ENCODE measurements around the gene MYO1E. TPM values are rescaled to one million over a fixed set of nuclear protein-coding genes. Genes with fewer than 3 reads are reported as not detected.

MYO1E gene
- total RNA-seq, 4 donors from 2014 or later: 23.3 to 99.8 (median 66.5) TPM

DNA sequence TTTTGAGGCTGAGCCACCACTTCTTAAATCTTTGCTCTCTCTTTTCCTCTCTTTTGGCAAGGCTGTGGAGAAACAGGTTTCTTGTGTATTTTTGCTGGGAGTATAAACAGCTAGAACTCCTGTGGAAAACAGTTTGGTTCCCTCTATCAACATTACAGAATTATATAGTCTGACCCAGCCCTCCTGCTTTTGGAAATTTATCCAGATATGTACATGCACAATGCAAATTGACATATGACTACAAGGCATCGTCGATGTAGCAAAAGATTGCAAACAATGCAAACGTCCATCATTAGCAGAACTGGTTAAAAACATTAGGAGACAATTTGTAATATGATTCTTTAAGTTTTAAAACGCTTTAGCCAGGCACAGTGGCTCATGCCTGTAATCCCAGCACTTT is 12.5 kb upstream of the MYO1E start:
- Histone ChIP-seq H3K9me3 (no peaks in the 10 kb centered on the region), H3K36me3 (no peaks in the 10 kb centered on the region), H3K27me3 (no peaks in the 10 kb centered on the region), H3K4me3 (no peak overlapping the region), H3K27ac (no peak overlapping the region), H3K4me1 (no peaks in the 10 kb centered on the region)
- intact Hi-C loops (cut with DNase I; ENCODE audit: low total_unique reads): no loop called here
- TF ChIP-seq POLR2A (IDR thresholded peaks at IDR 0.05): no peak
- TF ChIP-seq, protein P1, sequence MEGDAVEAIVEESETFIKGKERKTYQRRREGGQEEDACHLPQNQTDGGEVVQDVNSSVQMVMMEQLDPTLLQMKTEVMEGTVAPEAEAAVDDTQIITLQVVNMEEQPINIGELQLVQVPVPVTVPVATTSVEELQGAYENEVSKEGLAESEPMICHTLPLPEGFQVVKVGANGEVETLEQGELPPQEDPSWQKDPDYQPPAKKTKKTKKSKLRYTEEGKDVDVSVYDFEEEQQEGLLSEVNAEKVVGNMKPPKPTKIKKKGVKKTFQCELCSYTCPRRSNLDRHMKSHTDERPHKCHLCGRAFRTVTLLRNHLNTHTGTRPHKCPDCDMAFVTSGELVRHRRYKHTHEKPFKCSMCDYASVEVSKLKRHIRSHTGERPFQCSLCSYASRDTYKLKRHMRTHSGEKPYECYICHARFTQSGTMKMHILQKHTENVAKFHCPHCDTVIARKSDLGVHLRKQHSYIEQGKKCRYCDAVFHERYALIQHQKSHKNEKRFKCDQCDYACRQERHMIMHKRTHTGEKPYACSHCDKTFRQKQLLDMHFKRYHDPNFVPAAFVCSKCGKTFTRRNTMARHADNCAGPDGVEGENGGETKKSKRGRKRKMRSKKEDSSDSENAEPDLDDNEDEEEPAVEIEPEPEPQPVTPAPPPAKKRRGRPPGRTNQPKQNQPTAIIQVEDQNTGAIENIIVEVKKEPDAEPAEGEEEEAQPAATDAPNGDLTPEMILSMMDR (IDR thresholded peaks at IDR 0.05): no peak
- no peak for DNase-seq

DNA sequence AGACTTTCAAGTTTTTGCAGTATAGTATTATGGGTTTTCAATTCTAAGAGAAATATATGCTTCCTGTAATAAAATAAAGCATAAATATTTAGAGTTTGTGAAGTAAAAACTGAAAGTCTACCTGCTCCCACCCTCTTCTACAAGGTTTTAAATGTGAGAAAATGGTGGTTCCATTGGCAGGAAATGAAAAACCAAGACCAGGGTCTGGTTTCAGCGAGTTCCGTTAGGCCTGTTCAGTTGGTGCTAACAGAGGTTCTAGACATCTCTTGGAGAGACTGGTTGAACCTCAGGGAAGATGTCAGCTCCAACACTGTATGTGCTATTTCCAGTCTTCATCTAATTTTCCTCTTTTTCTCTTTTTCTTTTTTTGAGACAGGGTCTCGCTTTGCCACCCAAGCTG is 11.8 kb upstream of the MYO1E start:
- H3K9me3 ChIP-seq: no peaks in the 10 kb centered on the region
- TF ChIP-seq, protein P1 (IDR thresholded peaks at IDR 0.05): no peak
- no peak for TF ChIP-seq POLR2A (IDR thresholded peaks at IDR 0.05)
- DNase-seq: no peak
- H3K4me3 ChIP-seq: no peak overlapping the region
- no peaks in the 10 kb centered on the region for H3K4me1 ChIP-seq
- no peaks in the 10 kb centered on the region for H3K27me3 ChIP-seq
- H3K36me3 ChIP-seq: no peaks in the 10 kb centered on the region
- intact Hi-C loops (cut with DNase I; ENCODE audit: low total_unique reads): no loop called here
- no peak overlapping the region for H3K27ac ChIP-seq

DNA sequence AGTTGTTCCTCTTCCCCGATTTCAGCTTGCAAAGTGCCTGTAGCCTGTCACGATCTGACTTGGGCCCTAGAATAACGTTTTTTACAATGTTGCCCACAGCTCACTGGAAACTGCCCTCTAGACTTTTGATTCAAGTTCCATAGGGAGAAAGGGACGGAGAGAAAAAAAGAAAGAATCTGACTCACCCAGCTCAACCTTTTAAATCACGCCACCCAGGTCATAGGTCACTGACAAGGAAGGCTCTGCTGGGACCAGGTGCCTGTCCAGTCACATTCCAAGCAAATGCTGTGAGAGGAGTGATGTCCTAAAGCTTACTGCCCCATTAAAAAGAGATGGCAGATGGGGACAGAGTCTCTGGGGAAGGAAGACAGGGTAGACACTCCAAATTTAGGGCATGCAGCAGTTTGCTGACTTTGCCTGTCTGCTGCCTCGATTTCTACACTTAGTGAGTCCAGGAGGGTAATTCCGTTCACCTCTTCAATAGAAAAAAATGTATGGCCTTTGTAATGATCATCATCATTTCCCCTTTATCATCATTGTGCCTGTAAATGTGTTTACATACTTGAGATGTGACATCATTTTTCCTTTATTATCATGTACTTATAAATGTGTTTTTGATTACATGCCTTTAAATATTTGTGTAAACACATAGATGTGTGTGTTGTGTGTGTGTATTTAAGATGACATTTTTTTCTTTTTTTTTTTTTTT is 8.4 kb upstream of the MYO1E start:
- H3K27ac ChIP-seq: no peak overlapping the region
- DNase-seq: no peak
- H3K36me3 ChIP-seq: no peaks in the 10 kb centered on the region
- H3K27me3 ChIP-seq: no peaks in the 10 kb centered on the region
- H3K4me3 ChIP-seq: no peak overlapping the region
- no peaks in the 10 kb centered on the region for H3K4me1 ChIP-seq
- intact Hi-C loops (cut with DNase I; ENCODE audit: low total_unique reads): no loop called here
- H3K9me3 ChIP-seq: no peaks in the 10 kb centered on the region
- TF ChIP-seq, protein P1 (IDR thresholded peaks at IDR 0.05): no peak
- TF ChIP-seq POLR2A (IDR thresholded peaks at IDR 0.05): no peak

DNA sequence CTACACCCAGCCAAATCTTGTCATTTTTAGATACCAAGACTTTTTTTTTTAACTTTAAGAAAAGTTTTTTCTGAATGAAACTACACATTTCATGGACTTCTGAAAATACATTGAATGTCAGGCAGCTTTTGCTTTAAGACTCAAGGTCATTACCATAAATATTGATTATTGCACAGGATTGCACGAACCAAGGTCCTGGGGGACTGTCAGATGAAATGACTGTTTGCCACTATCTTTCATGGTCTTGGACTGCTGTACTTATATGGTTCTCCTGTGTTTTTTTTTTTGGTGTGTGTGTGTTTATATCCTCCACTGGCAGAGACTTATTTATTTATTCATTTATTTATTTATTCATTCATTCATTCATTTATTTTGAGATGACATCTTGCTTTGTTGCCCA is 6.9 kb upstream of the MYO1E start:
- Histone ChIP-seq H3K27me3 (no peaks in the 10 kb centered on the region), H3K27ac (no peak overlapping the region), H3K9me3 (no peaks in the 10 kb centered on the region), H3K4me3 (no peak overlapping the region), H3K36me3 (no peaks in the 10 kb centered on the region), H3K4me1 (no peaks in the 10 kb centered on the region)
- no peak for DNase-seq
- intact Hi-C loops (cut with DNase I; ENCODE audit: low total_unique reads): no loop called here
- TF ChIP-seq, protein P1 (IDR thresholded peaks at IDR 0.05): no peak
- TF ChIP-seq POLR2A (IDR thresholded peaks at IDR 0.05): no peak

DNA sequence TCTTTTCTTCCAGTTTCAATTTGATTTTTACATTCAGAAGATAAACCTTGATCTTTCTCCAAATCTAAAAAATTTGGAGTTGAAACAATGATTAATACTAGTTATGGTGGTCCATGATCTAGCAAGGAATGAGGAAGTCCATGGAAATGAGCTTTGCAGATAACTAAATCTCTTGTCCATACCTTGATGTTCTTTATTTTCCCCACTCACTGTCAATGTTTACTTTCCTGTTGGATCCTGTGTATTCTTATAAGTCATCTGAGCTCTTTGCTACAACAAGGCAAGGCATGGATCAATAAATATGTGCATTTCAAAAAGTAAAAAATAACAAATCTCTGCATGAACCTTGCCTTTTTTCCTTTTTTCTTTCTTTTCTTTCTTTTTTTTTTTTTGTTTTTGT is 6.2 kb upstream of the MYO1E start:
- Histone ChIP-seq H3K9me3 (no peaks in the 10 kb centered on the region), H3K4me1 (no peaks in the 10 kb centered on the region), H3K36me3 (no peaks in the 10 kb centered on the region), H3K27me3 (no peaks in the 10 kb centered on the region), H3K4me3 (no peak overlapping the region), H3K27ac (no peak overlapping the region)
- no peak for DNase-seq
- TF ChIP-seq, protein P1 (IDR thresholded peaks at IDR 0.05): no peak
- TF ChIP-seq POLR2A (IDR thresholded peaks at IDR 0.05): no peak
- intact Hi-C loops (cut with DNase I; ENCODE audit: low total_unique reads): no loop called here

All from uterus (tissue), 4 donors.